K562 treated with DMSO at 1 percent for 12 hours (cell line): ENCODE measurements around the gene DIAPH3. TPM values are rescaled to one million over a fixed set of nuclear protein-coding genes. Genes with fewer than 3 reads are reported as not detected.

Experiments
- total RNA-seq: library from RNA; unstranded; fragments of 300-600 nt; gene quantifications from 2 replicates; pipeline ENCODE4 v1.2.3, GENCODE V29; 2022; ENCODE audit not compliant: insufficient read depth

The DIAPH3 gene, protein sequence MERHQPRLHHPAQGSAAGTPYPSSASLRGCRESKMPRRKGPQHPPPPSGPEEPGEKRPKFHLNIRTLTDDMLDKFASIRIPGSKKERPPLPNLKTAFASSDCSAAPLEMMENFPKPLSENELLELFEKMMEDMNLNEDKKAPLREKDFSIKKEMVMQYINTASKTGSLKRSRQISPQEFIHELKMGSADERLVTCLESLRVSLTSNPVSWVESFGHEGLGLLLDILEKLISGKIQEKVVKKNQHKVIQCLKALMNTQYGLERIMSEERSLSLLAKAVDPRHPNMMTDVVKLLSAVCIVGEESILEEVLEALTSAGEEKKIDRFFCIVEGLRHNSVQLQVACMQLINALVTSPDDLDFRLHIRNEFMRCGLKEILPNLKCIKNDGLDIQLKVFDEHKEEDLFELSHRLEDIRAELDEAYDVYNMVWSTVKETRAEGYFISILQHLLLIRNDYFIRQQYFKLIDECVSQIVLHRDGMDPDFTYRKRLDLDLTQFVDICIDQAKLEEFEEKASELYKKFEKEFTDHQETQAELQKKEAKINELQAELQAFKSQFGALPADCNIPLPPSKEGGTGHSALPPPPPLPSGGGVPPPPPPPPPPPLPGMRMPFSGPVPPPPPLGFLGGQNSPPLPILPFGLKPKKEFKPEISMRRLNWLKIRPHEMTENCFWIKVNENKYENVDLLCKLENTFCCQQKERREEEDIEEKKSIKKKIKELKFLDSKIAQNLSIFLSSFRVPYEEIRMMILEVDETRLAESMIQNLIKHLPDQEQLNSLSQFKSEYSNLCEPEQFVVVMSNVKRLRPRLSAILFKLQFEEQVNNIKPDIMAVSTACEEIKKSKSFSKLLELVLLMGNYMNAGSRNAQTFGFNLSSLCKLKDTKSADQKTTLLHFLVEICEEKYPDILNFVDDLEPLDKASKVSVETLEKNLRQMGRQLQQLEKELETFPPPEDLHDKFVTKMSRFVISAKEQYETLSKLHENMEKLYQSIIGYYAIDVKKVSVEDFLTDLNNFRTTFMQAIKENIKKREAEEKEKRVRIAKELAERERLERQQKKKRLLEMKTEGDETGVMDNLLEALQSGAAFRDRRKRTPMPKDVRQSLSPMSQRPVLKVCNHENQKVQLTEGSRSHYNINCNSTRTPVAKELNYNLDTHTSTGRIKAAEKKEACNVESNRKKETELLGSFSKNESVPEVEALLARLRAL
- 8.6 and 18.4 TPM in 2 replicates for total RNA-seq

GRCh38 chr13:60163478-60164233, at the start of gene DIAPH3:
TSS of gene DIAPH3 (minus strand) at chr13:60163928. CDS start at chr13:60163766, 162 bp downstream.

Other genes starting within 250 kb of the DIAPH3 start
- gene TDRD3, start 233.3 kb upstream of the DIAPH3 start, total RNA-seq: 3.6 and 11.1 TPM in 2 replicates